IMR-90 (cell line): ENCODE measurements around the gene PTPRG. TPM values are rescaled to one million over a fixed set of nuclear protein-coding genes. Genes with fewer than 3 reads are reported as not detected.
A peak's percentile ranks its signal among the peaks of the same experiment; 100 is the strongest.

Source experiments
- ATAC-seq: fragments of 200-7000 bp; cut with Tn5 transposase; 2 replicates; pipeline ENCODE4 v1.9.1; 2020; ENCODE audit warnings: low read depth, mild to moderate bottlenecking, moderate library complexity
- BruUV-seq: library from RNA; stranded (reverse); fragments of 400-500 nt; replicated peaks from 2 replicates; lab custom pipeline; 2021; lab: Mats Ljungman, UMichigan
- CTCF ChIA-PET: fragments of 300-600 bp; formaldehyde crosslinking; extraction: SDS; loops from one replicate; lab custom pipeline; 2021; ENCODE audit warnings: antibody characterized with exemption; lab: Yijun Ruan, JAX
- POLR2A ChIA-PET: fragments of 300-600 bp; sonication (Branson Sonifier 250); formaldehyde crosslinking; loops from one replicate; lab custom pipeline; 2022; ENCODE audit warnings: antibody characterized with exemption; ENCODE audit not compliant: unreplicated experiment; lab: Charles Lee
- DNase-seq: peaks from one replicate; pipeline ENCODE4 v3.0.0; 2013
- H2AFZ ChIP-seq: replicated peaks from 2 replicates; pipeline ENCODE3; 2013; ENCODE audit warnings: low read length, mild to moderate bottlenecking; ENCODE audit not compliant: poor library complexity
- H2AK5ac ChIP-seq: 2 replicates; pipeline ENCODE4 v1.6.1; 2013; ENCODE audit warnings: low read depth, low read length, inconsistent platforms
- H2AK9ac ChIP-seq: replicated peaks from 2 replicates; pipeline ENCODE3; 2013; ENCODE audit warnings: mild to moderate bottlenecking, low read depth, low read length, moderate library complexity; ENCODE audit not compliant: poor library complexity
- H2BK120ac ChIP-seq: 2 replicates; pipeline ENCODE4 v1.6.1; 2013; ENCODE audit warnings: low read depth, low read length, inconsistent platforms
- H2BK15ac ChIP-seq: 3 replicates; pipeline ENCODE4 v1.6.1; 2013; ENCODE audit warnings: low read depth, low read length, inconsistent platforms
- H2BK20ac ChIP-seq: 2 replicates; pipeline ENCODE4 v1.6.1; 2013; ENCODE audit warnings: low read depth, mild to moderate bottlenecking, inconsistent platforms, low read length, moderate library complexity
- H2BK5ac ChIP-seq: 2 replicates; pipeline ENCODE4 v1.6.1; 2013; ENCODE audit warnings: mild to moderate bottlenecking, low read depth, low read length, inconsistent platforms; ENCODE audit not compliant: poor library complexity, severe bottlenecking
- H3K14ac ChIP-seq: replicated peaks from 2 replicates; pipeline ENCODE4 v1.6.1; 2013; ENCODE audit warnings: low read depth, low read length, inconsistent platforms
- H3K18ac ChIP-seq: 2 replicates; pipeline ENCODE4 v1.6.1; 2013; ENCODE audit warnings: low read depth, low read length, control low read depth
- H3K23ac ChIP-seq: 2 replicates; pipeline ENCODE4 v1.6.1; 2013; ENCODE audit warnings: low read depth, low read length, inconsistent platforms
- H3K27ac ChIP-seq: 2 replicates; pipeline ENCODE4 v1.5.1; 2013; ENCODE audit warnings: mild to moderate bottlenecking, control low read depth, low read length; ENCODE audit not compliant: insufficient read depth
- H3K27me3 ChIP-seq: 2 replicates; pipeline ENCODE4 v1.6.1; 2013; ENCODE audit warnings: low read length; ENCODE audit not compliant: control insufficient read depth, insufficient read depth
- H3K36me3 ChIP-seq: 2 replicates; pipeline ENCODE4 v1.6.1; 2013; ENCODE audit warnings: low read length, mixed read lengths; ENCODE audit not compliant: control insufficient read depth, insufficient read depth
- H3K4ac ChIP-seq: 2 replicates; pipeline ENCODE4 v1.6.1; 2013; ENCODE audit warnings: low read depth, low read length, inconsistent platforms
- H3K4me1 ChIP-seq: 2 replicates; pipeline ENCODE4 v1.6.1; 2013; ENCODE audit warnings: low read length, mixed read lengths; ENCODE audit not compliant: control insufficient read depth, insufficient read depth
- H3K4me2 ChIP-seq: 2 replicates; pipeline ENCODE4 v1.6.1; 2013; ENCODE audit warnings: low read depth, mild to moderate bottlenecking, control low read depth, low read length, moderate library complexity
- H3K4me3 ChIP-seq: 2 replicates; pipeline ENCODE4 v1.5.1; 2013; ENCODE audit warnings: low read depth, mild to moderate bottlenecking, control low read depth, low read length, moderate library complexity; ENCODE audit not compliant: insufficient read depth
- H3K56ac ChIP-seq: 2 replicates; pipeline ENCODE4 v1.6.1; 2013; ENCODE audit warnings: low read length, inconsistent platforms; ENCODE audit not compliant: insufficient read depth; ENCODE audit errors: extremely low read depth
- H3K79me1 ChIP-seq, 2 experiments: 2 replicates each; pipeline ENCODE4 v1.6.1; 2013; ENCODE audit warnings: low read length in 2 of 2, inconsistent platforms in 1 of 2, low read depth in 1 of 2
- H3K9ac ChIP-seq: 2 replicates; pipeline ENCODE4 v1.6.1; 2013; ENCODE audit warnings: low read depth, low read length, control low read depth
- H3K9me1 ChIP-seq: 2 replicates; pipeline ENCODE4 v1.6.1; 2013; ENCODE audit warnings: low read length, inconsistent platforms; ENCODE audit not compliant: insufficient read depth
- H3K9me3 ChIP-seq: 2 replicates; pipeline ENCODE4 v1.6.1; 2013; ENCODE audit warnings: low read length; ENCODE audit not compliant: control insufficient read depth, insufficient read depth
- H4K20me1 ChIP-seq: 2 replicates; pipeline ENCODE4 v1.6.1; 2013; ENCODE audit warnings: low read length, inconsistent platforms; ENCODE audit not compliant: insufficient read depth
- H4K5ac ChIP-seq: 2 replicates; pipeline ENCODE4 v1.6.1; 2013; ENCODE audit warnings: mild to moderate bottlenecking, low read depth, low read length, control low read depth
- H4K8ac ChIP-seq, 2 experiments: 2 replicates each; pipeline ENCODE4 v1.6.1; 2013; ENCODE audit warnings: low read depth in 2 of 2, low read length in 2 of 2, control low read depth in 1 of 2, inconsistent platforms in 1 of 2
- H4K91ac ChIP-seq: 2 replicates; pipeline ENCODE4 v1.6.1; 2013; ENCODE audit warnings: low read depth, low read length, inconsistent platforms; ENCODE audit not compliant: insufficient read depth
- CHD1 ChIP-seq: IDR thresholded peaks from 2 replicates; pipeline ENCODE4 v1.6.1; 2012; ENCODE audit warnings: low read depth, low read length, improper control_type of control experiment
- ELK1 ChIP-seq: fragments of 150-350 bp; IDR thresholded peaks from 2 replicates; pipeline ENCODE4 v1.6.1; 2016; ENCODE audit warnings: low read depth, mild to moderate bottlenecking, low read length, moderate library complexity, borderline replicate concordance
- RCOR1 ChIP-seq: IDR thresholded peaks from 2 replicates; pipeline ENCODE4 v1.6.1; 2012; ENCODE audit warnings: mild to moderate bottlenecking, low read length, improper control_type of control experiment; ENCODE audit not compliant: insufficient replicate concordance
- USF2 ChIP-seq: fragments of 150-350 bp; IDR thresholded peaks from 2 replicates; pipeline ENCODE4 v1.6.1; 2017; ENCODE audit warnings: mild to moderate bottlenecking, antibody characterized with exemption, low read length, low read depth
- WGBS, 2 experiments: methylation state at CpG; one replicate each; pipeline versions ENCODE4 v1.1.5 to v1.1.7; 2013; ENCODE audit warnings: missing lambda C conversion rate in 2 of 2; ENCODE audit not compliant: insufficient read length in 1 of 2; ENCODE audit errors: extremely low coverage in 2 of 2; 5-methylcytosine and 5-hydroxymethylcytosine counted together
- dilution Hi-C: fragments of 300-500 bp; cut with HindIII; formaldehyde crosslinking; loops from one replicate; pipeline ENCODE4 v1.14.3; 2018; ENCODE audit warnings: low sequenced_read_pairs; ENCODE audit not compliant: unreplicated experiment
- in situ Hi-C: fragments of 300-500 bp; cut with MboI; formaldehyde crosslinking; loops from 3 replicates; pipeline ENCODE4 v1.14.3; 2019; ENCODE audit warnings: low sequenced_read_pairs, inconsistent platforms, mixed read lengths
- intact Hi-C: fragments of 100-400 bp; cut with micrococcal nuclease; formaldehyde crosslinking; loops from 2 replicates; pipeline ENCODE4 v1.10.0; 2022
- polyA plus RNA-seq, 3 experiments: library from polyadenylated mRNA; depleted of rRNA; stranded (reverse); fragments of >200 nt; gene quantifications; 2 replicates each; pipeline ENCODE4 v1.2.3, GENCODE V29; 2012; ENCODE audit warnings: low replicate concordance in 1 of 3
- total RNA-seq: library from RNA; depleted of rRNA; stranded (reverse); fragments of >200 nt; gene quantifications from 2 replicates; pipeline ENCODE4 v1.2.3, GENCODE V29; 2012

PTPRG gene
- total and polyA plus RNA-seq, 2 of the 4 experiments (the other 2 are of a cell fraction) = 7.7 to 31.0 TPM

GRCh38 chr3:61572879-61573278, 11.5 kb downstream of the PTPRG start:
- H3K36me3 ChIP-seq = no peaks in the 10 kb centered on the region; the same call in 1 of the 2 replicates
- peaks cover 10% of the 10 kb centered on the region for H3K9me1 ChIP-seq
- H3K18ac ChIP-seq = no peak overlapping the region
- H2AFZ ChIP-seq = no peak overlapping the region
- intact Hi-C loops = no loop called here
- no peak overlapping the region for H2AK9ac ChIP-seq
- H3K4me2 ChIP-seq = no peak overlapping the region
- peak overlapping the region; percentile 53; the same call in 1 of the 3 replicates for H2BK15ac ChIP-seq
- no peaks in the 10 kb centered on the region for H3K9me3 ChIP-seq
- CTCF ChIA-PET = interaction anchor here (0.7 to 1.6 kb wide), 2 partner anchors 9 to 282 kb away, joined by 4 to 6 read pairs; no protein-coding TSS in a partner anchor
- H4K8ac ChIP-seq = no peak overlapping the region
- H2BK120ac ChIP-seq = no peak overlapping the region
- dilution Hi-C loops = no loop called here
- 100% methylated on average over 2 of the region's 5 CpGs; no CpG with 5 or more reads in 1 of the 2 experiments for WGBS, 2 experiments
- H2BK5ac ChIP-seq = no peak overlapping the region
- no peak overlapping the region for H3K4me3 ChIP-seq
- DNase-seq (no peak), ATAC-seq (no peak)
- peaks cover 42 to 67% of the 10 kb centered on the region in 2 experiments for H3K79me1 ChIP-seq
- no peak for TF ChIP-seq RCOR1
- TF ChIP-seq USF2 = no peak
- TF ChIP-seq CHD1 = no peak
- TF ChIP-seq ELK1 = no peak
- no peak overlapping the region for H4K5ac ChIP-seq
- H3K27me3 ChIP-seq = no peaks in the 10 kb centered on the region
- in situ Hi-C loops = no loop called here
- 0 out of 2 replicates have a peak overlapping the region, but pooled peaks have one; percentile 1 for H3K14ac ChIP-seq
- POLR2A ChIA-PET = no interaction called here
- no peak overlapping the region for H3K56ac ChIP-seq
- H2BK20ac ChIP-seq = no peak overlapping the region
- no TSS peak for BruUV-seq
- H4K20me1 ChIP-seq = peaks cover 17% of the 10 kb centered on the region
- H3K4me1 ChIP-seq = peaks cover 9% of the 10 kb centered on the region; the same call in 1 of the 2 replicates
- H3K4ac ChIP-seq = no peak overlapping the region
- no peak overlapping the region for H3K23ac ChIP-seq
- no peak overlapping the region for H3K9ac ChIP-seq
- peak overlapping the region; percentile 70 for H4K91ac ChIP-seq
- peak overlapping the region; percentile 35; the same call in 1 of the 2 replicates for H2AK5ac ChIP-seq
- H3K27ac ChIP-seq = no peak overlapping the region
